Medulla oblongata (tissue), 1 donor: ENCODE measurements around the gene SERPINB12.
A peak's percentile ranks its signal among the peaks of the same experiment; 100 is the strongest.

Experiments used
- DNase-seq: peaks from one replicate; pipeline ENCODE4 v3.0.0-alpha.2; 2015; ENCODE audit errors: extremely low spot score

SERPINB12 gene, protein sequence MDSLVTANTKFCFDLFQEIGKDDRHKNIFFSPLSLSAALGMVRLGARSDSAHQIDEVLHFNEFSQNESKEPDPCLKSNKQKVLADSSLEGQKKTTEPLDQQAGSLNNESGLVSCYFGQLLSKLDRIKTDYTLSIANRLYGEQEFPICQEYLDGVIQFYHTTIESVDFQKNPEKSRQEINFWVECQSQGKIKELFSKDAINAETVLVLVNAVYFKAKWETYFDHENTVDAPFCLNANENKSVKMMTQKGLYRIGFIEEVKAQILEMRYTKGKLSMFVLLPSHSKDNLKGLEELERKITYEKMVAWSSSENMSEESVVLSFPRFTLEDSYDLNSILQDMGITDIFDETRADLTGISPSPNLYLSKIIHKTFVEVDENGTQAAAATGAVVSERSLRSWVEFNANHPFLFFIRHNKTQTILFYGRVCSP

DNA sequence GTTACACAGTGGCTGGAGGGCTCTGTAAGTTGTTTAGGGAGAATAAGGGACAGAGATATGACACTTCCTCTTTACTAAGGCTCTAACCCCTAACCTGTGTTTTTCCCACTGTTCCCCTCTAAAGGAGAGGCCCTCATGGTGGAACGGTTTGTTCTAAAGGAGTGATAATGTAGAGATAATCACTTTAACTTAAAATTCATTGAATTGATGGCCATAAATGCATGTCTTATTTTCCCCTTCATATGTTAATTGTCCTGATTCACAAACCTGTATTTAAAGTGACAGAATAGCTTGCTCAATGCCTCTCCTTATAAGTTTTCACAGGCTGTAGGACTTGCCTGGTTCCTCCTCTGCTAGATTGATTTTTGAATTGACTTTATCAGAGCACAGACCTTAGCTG, at the start of gene SERPINB12:
SERPINB12 (plus strand) TSS at position 301 of the 400 bp plus-strand sequence. CDS start 13,791 bp downstream, outside the sequence.
- DNase-seq: no peak

GRCh38 chr18:63492851-63493250, 49.3 kb upstream of the SERPINB12 start:
- no peak for DNase-seq

DNA sequence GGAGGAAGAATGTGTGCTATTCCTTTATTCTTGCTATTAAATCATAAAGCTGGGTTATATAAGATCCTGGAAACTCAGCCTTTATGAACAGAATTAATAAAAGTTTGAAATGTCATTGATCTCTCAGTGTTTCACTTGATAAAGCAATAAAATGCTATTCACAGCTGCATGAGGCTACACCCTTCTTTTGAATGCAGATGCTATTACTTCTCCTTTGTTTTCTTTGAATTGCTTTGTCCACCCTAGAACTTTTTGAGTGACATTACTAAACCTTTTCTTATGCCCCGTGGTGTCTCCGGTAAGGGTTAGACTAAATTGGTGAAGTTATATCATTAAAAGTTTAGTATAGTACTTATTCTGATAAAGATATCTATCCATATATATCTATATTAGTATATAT, 46.5 kb upstream of the SERPINB12 start:
- DNase-seq: no peak

GRCh38 chr18:63505566-63506335, 36.4 kb upstream of the SERPINB12 start:
- DNase-seq: no peak

DNA sequence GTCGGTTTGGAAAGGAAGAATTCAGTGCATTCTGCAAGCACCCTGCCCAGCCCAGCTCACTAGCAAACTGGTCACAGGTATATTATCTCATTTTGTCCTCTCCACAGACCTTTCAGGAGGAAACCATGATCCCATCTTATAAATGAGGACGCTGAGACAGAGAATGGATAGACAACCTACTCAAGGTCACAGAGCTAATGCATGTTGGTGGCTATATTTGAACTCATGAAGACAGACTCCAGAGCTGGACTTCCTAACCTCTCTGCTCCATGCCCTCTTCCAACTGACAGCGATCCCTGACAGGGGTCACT, 35.9 kb upstream of the SERPINB12 start:
- DNase-seq: no peak

DNA sequence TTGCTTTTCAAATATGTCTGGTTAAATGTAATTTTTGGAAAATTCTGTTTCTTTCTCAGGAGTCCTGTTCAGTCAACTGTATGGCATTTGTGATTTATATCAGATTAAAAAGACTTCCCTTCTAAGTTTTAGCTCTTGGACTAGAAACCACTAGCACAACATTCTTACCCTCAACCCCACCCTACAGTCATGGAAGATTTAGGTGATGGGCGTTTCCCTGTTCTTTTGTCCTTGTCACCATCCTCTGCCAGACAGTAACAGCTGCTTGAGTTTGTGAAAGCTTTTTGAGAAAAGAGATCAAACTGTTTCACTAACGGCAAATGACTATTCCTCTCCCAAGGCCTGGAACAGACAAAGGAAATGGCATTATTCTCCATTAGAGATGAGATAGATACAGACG, 33.6 kb upstream of the SERPINB12 start:
- DNase-seq: no peak

DNA sequence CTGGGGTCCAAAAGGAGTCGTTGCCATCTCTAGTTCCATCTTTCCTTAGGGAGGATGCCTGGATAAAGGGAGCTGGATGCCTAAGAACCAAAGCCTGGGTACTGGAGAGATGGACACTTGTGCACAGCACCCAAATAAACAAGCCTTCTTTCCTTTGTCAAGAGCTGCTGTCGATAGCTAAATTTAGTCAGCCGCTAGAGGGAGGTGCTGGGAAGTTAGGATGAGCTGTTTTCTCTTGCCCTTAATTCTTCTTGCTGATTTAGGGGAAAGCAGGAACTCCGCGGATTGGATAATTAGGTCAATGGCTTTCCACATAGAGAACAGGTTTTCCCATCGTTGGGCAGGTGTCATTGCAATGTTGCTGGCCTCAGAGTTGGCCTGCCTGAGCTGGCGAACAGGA, 30.9 kb upstream of the SERPINB12 start:
- DNase-seq: peak; percentile 43

DNA sequence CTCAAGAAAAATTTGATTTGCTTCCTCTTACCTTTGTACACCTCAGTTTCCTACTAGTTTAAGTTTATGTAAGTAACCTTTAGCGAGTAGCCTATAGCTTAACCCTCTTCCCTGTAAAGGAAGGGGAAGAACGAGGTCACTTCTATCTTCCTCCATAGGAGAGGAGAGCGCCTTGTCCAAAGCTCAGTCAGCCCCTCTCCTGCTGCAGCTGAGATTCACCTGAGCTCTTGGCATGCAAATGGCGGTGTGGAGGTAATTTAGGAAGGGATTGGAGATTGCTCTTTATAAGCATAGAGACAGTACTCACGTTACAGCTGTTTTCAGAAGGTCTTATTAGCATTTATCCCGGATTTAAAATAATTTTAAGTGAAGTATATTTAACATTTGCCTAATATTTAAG, 27.8 kb upstream of the SERPINB12 start:
- no peak for DNase-seq

DNA sequence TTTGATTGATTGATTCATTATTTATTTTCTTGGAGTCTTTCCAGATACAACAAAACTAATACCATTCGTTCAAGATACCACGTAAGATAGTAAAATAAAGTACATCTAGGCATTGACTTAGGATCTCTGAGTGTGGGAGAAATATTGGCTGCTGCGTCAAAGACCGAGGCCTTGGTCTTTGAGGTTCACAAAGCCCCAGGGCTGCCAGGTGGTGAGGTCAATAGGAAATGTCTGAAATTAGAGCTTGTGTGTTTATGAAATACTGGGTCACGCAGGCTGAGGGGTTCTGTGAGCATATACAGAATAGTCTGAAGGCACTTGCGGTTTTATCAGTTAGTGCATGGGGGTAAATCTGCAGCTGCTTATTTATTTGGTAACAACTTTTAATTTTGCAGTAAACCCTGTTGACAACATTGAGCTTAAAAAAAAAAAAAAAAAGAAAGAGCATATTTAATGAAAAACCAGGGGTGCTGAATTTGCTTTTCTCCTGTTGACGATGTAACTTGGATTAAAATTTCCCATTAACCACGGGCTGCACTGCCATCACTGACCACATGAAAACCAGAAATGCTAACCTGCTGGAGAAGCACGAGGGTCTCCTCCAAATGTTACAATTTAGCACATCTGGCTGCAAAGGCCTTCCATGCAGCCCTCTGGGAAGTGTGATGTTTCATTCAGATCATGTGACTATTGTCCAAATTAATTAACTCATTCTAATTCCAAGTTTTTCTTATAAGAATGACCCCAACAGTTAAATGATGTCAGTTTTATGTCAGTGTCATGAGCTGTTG, 27.1 kb upstream of the SERPINB12 start:
- DNase-seq: no peak

DNA sequence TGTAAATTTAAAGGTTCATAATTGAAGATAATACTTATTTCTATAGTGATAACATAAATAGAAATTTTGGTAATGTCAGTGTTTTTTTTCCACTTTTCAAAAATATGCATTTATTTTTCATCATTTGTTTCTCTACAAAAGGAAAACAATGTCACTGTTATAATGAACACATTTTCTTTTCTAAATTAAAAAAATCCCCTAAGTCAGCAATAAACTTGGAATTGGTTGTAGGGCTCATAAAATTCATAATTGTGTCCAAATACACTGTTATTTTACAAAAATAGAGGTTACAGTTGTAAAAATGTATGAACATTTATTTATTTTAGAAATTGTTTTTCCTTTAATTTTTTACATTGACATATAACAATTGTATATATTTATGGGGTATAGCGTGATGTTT, 26.4 kb upstream of the SERPINB12 start:
- no peak for DNase-seq

- DNase-seq: peak; percentile 91
Observed at GRCh38 chr18:63518178-63519012, 23.8 kb upstream of the SERPINB12 start.

GRCh38 chr18:63520053-63520685, 22.0 kb upstream of the SERPINB12 start:
- DNase-seq: no peak

DNA sequence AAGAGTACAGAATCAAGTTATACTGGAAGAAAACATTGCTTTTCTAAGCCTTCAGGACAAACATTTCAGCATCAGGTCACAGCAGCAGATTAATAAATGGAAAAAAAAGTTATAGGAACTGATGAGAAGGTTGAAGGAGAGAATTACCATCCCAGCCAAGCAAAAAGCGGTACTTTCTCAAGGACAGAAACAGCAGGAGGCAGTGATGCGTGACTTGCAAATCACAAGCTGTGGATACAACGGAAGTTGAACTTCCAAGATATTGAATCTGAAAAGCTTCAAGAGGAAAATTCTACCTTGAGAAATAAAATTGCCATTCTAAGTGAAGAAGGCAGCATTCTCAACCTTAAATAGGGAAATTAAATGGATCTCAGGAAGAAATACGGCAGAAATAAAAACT, 18.5 kb upstream of the SERPINB12 start:
- DNase-seq: no peak

DNA sequence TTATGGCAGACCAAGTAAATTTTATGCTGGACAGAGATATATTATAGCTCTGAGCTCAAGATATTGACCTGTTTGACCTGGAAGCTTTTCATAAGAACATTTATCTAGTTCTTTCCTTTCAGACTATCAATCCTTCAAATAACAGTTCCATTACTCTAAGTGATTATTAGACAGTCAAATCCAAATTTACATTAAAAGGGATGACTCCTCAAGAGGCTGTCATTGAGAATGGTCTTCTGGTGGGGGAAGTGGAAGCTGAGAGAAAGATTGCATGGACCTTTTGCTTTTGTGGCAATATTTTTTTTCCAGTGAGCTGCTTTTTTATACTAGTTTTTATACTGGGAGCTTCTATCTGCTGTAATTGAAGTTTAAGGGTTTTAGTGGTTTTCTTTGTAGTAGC, 14.9 kb upstream of the SERPINB12 start:
- no peak for DNase-seq

GRCh38 chr18:63528863-63529492, 13.2 kb upstream of the SERPINB12 start:
- no peak for DNase-seq

GRCh38 chr18:63532471-63532870, 9.7 kb upstream of the SERPINB12 start:
- DNase-seq: no peak

- DNase-seq: no peak
Observed at GRCh38 chr18:63534615-63535014, 7.6 kb upstream of the SERPINB12 start.

GRCh38 chr18:63539904-63540510, 2.2 kb upstream of the SERPINB12 start:
- DNase-seq: no peak

- no peak for DNase-seq
Observed at GRCh38 chr18:63544017-63544416, 1.8 kb downstream of the SERPINB12 start.

DNA sequence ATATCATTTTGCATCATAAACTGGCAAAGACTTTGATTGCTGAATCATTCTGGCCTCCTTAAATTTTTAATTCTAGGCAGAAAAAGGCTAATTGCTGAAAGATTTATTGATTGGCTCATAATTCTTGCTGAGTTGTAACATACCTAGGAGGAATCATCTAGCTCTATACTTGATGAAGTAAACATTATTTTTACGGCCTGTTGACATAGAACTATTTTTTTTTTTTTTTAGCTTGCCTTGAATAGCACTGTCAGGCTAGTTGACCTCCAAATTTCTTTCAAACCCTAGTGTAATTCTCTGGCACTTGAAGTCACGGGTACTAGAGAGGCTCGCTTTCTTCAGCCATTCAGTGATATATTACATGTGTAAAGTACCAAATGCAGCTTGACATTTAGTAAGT, 2.8 kb downstream of the SERPINB12 start:
- DNase-seq: no peak
